ENCODE results near the gene HOPX.

Gene HOPX

GRCh38 chr4:56633486-56633885 is 47.6 kb downstream of the HOPX start:
- DNase-seq (ENCODE audit: extremely low read depth, low read depth), result no peak
- TF ChIP-seq CTCF (IDR thresholded peaks at IDR 0.05; ENCODE audit: low read depth, low read length), result no peak

GRCh38 chr4:56630876-56631666 is 50.0 kb downstream of the HOPX start:
- peak; percentile 28 for DNase-seq (ENCODE audit: extremely low read depth, low read depth)
- TF ChIP-seq CTCF (IDR thresholded peaks at IDR 0.05; ENCODE audit: low read depth, low read length), result no peak

GRCh38 chr4:56628592-56628991 is 52.5 kb downstream of the HOPX start:
- DNase-seq (ENCODE audit: extremely low read depth, low read depth), result no peak
- no peak for TF ChIP-seq CTCF (IDR thresholded peaks at IDR 0.05; ENCODE audit: low read depth, low read length)

- no peak for TF ChIP-seq CTCF (IDR thresholded peaks at IDR 0.05; ENCODE audit: low read depth, low read length)
- DNase-seq (ENCODE audit: extremely low read depth, low read depth), result no peak
Observed at GRCh38 chr4:56627985-56628384, 53.1 kb downstream of the HOPX start.

GRCh38 chr4:56627375-56627774 is 53.7 kb downstream of the HOPX start:
- TF ChIP-seq CTCF (IDR thresholded peaks at IDR 0.05; ENCODE audit: low read depth, low read length), result no peak
- no peak for DNase-seq (ENCODE audit: extremely low read depth, low read depth)

- no peak for TF ChIP-seq CTCF (IDR thresholded peaks at IDR 0.05; ENCODE audit: low read depth, low read length)
- DNase-seq (ENCODE audit: extremely low read depth, low read depth), result no peak
Observed at GRCh38 chr4:56626963-56627362, 54.1 kb downstream of the HOPX start.

- no peak for TF ChIP-seq CTCF (IDR thresholded peaks at IDR 0.05; ENCODE audit: low read depth, low read length)
- no peak for DNase-seq (ENCODE audit: extremely low read depth, low read depth)
Observed at GRCh38 chr4:56626420-56626819, 54.7 kb downstream of the HOPX start.

Measured in AG09319 (cell line).